Measurements from ENCODE around the gene NBAS.

DNA sequence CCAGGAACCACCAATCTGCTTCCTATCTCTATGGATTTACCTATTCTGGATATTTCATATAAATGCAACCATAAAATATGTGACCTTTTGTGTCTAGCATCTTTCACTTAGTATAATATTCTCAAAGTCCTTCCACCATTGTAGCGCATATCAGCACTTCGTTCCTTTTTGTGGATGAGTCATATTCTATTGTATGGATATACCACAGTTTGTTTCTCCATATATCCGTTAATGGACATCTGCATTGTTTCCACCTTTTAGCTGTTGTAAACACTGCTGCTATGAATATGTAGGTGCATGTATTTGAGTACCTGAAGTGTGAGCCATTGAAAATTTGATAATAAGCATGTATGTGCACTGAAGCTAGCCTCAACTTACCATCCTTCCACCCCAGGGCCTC lies 80.1 kb downstream of the NBAS start:
- no peak for TF ChIP-seq POLR2A (IDR thresholded peaks at IDR 0.05; ENCODE audit: low read depth, low read length)
- TF ChIP-seq, protein P1, sequence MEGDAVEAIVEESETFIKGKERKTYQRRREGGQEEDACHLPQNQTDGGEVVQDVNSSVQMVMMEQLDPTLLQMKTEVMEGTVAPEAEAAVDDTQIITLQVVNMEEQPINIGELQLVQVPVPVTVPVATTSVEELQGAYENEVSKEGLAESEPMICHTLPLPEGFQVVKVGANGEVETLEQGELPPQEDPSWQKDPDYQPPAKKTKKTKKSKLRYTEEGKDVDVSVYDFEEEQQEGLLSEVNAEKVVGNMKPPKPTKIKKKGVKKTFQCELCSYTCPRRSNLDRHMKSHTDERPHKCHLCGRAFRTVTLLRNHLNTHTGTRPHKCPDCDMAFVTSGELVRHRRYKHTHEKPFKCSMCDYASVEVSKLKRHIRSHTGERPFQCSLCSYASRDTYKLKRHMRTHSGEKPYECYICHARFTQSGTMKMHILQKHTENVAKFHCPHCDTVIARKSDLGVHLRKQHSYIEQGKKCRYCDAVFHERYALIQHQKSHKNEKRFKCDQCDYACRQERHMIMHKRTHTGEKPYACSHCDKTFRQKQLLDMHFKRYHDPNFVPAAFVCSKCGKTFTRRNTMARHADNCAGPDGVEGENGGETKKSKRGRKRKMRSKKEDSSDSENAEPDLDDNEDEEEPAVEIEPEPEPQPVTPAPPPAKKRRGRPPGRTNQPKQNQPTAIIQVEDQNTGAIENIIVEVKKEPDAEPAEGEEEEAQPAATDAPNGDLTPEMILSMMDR (IDR thresholded peaks at IDR 0.05; ENCODE audit: extremely low read depth in 1 of 2, insufficient read depth in 1 of 2, low read depth in 1 of 2, low read length in 2 of 2): no peak
- no peak for TF ChIP-seq EZH2 (IDR thresholded peaks at IDR 0.05; ENCODE audit: borderline replicate concordance, low read depth, low read length, severe bottlenecking)
- TF ChIP-seq MYC (IDR thresholded peaks at IDR 0.05; ENCODE audit: low read depth, low read length): no peak
- TF ChIP-seq POLR2AphosphoS5 (IDR thresholded peaks at IDR 0.05; ENCODE audit: insufficient read depth, low read depth, low read length): no peak
- TF ChIP-seq, protein P2, sequence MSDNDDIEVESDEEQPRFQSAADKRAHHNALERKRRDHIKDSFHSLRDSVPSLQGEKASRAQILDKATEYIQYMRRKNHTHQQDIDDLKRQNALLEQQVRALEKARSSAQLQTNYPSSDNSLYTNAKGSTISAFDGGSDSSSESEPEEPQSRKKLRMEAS (IDR thresholded peaks at IDR 0.05; ENCODE audit: insufficient read depth, insufficient read length): no peak
- TF ChIP-seq JUN (IDR thresholded peaks at IDR 0.05; ENCODE audit: borderline replicate concordance, insufficient read depth, insufficient read length, low read depth): no peak
- TF ChIP-seq GATA2 (IDR thresholded peaks at IDR 0.05; ENCODE audit: insufficient read depth, insufficient read length, low read depth, low read length): no peak

Data from endothelial cell of umbilical vein (primary cell).